GM21447 (cell line): ENCODE results near the gene PMP22.

Experiments
- ATAC-seq: cut with Tn5 transposase; IDR thresholded peaks from one replicate; pipeline ENCODE4 v1.9.1; 2021; ENCODE audit not compliant: unreplicated experiment

Gene PMP22

DNA sequence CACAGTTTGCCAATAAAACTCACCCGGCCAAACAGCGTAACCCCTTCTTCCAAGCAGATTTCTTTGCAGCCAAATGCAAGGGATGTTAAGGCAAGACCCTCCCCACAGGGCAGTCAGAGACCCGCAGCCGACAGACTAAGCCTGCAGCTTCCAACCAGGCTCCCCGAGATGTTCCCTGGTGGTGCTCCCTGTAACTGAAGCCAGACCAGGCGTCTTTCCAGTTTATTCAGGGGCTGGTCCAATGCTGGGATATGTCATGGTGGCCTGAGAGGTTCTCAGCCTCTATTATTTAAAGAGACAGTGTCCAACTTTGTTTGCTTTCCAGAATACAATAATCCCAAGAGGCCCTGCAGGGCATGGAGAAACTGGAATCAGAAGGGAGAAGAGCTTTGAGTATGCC is at the start of gene PMP22:
Gene PMP22, minus strand, starts transcription at position 196 of the 400 bp plus-strand sequence. CDS start 4,599 bp downstream, outside the sequence.
- ATAC-seq, result no peak

DNA sequence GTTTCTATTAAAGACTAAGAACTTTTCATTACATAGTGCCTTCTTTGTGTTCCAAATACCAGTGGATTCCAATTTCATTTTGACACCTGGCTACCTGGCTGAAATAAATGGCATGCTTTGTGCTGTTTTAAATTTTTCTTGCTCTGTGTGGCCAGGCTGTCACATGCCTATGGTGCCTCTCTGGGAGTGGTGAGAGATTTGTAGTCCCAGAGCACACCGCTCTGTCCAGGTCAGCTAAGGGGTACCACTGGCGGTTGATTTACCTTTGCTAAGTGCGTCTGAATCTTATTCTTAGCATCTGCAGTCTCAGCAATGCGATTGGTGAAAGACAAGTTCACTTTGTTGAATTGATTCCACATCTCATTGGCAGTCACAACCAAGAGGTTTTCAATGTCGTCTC is 46.9 kb upstream of the PMP22 start:
- ATAC-seq, result no peak

- ATAC-seq, result no peak
Measured at GRCh38 chr17:15309793-15310192, 44.7 kb upstream of the PMP22 start.

GRCh38 chr17:15309236-15309635 is 44.1 kb upstream of the PMP22 start:
- no peak for ATAC-seq

GRCh38 chr17:15308758-15309157 is 43.6 kb upstream of the PMP22 start:
- no peak for ATAC-seq

- no peak for ATAC-seq
Measured at GRCh38 chr17:15307710-15308111, 42.6 kb upstream of the PMP22 start.

DNA sequence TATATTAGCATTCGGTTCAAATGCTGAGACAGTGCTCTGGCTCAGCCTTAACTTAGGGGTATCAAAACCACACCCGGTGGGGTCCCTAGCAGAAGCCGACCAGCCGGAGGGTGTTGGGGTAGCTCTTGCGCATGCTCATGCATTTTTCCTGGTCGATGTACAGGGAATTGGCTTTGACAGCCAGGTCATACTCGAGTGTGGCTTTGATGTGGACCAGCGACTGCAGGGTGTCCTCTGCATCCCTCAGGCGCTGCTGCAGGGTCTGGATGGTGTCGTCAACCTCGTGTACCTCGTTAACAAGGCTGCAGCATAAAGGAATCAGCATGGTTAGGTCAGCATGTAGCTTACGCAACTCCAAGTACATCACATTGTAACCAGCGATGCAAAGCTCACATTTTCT is 38.7 kb upstream of the PMP22 start:
- ATAC-seq, result no peak

DNA sequence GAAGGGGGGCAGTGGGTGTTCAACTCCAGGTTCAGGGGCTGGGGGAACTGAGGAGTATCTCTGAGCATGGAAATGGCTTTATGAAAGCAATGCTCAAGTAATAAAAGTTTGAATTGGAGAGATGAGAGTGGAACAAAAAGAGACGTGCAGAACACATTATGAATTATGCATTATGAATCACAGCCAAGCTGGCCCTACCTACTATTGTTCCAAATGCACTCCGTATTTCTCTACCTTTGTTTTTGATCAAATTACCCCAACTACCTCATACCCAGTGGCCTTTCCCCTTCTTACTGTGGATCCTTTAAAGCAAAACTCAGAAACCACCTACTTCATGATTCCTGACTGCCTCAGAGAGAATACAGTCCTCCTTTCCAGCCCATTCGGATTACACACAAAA is 38.1 kb upstream of the PMP22 start:
- no peak for ATAC-seq

DNA sequence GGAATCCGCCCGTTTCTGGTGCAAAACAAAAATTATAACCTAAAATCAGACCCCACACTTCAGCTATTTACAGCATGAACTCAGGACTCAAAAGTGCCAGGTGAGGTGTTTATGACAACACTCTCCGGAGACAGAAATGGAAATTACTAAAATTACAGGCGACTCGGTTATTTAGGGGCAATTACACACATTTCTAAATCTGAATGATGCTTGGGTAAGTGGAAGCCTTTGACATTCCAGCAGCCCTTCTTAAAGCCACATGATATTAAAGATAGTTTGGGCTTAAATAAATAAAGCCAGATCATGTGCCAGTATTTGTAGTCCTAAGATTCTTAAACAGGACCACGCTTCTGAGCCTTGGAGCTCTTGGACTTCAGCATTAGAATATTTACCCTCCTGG is 36.7 kb upstream of the PMP22 start:
- no peak for ATAC-seq

DNA sequence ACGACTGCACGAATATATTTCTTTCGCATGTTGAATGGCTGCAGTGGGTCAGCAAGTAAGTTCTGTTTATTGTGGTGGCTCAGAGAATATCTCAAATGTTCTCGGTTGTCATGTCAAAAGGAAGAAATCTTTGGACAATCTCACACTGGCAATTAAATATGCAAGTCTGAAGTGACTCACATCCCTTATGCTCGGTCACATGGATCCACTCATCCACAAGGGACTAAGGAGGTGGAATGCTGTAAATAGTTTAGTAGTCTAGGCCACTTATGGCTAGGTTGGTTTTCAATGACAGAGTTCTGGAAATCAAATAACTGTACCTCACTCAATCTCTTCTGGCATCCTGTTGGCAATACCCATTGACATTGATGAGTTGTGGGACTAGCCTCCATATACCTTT is 33.0 kb upstream of the PMP22 start:
- ATAC-seq, result no peak

GRCh38 chr17:15293558-15293957 is 28.4 kb upstream of the PMP22 start:
- ATAC-seq, result no peak

DNA sequence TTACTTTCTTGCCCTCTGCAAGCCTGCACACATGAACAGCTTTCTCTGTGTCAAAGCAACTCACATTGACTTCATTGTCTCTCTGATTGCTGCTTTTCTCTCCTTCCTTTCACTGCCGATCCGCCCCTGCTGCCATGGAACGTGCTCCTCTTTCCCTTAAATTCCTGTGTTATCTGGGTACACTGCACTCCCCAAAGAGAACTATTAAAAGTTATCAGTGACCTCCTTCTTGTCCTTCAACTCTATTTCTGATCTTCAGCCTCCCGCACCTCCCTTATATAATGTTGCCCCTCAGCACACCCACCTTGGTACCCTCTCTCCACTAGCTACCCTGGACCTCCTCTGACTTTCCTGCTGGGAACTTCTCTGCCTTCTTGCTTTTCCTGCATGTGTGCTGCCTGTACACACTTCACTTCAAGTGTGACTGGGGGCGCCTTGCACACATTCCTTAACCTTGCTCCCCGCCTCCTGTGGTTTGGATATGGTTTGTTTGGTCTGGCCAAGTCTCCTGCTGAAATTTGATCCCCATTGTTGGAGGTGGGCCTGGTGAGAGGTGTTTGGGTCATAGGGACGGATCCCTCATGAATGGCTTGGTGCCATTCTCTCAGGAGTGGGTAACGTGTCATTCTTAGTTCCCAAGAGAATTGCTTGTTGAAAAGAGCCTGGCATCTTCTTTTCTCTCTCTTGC is 26.7 kb upstream of the PMP22 start:
- no peak for ATAC-seq

- no peak for ATAC-seq
Measured at GRCh38 chr17:15290605-15291004, 25.5 kb upstream of the PMP22 start.

DNA sequence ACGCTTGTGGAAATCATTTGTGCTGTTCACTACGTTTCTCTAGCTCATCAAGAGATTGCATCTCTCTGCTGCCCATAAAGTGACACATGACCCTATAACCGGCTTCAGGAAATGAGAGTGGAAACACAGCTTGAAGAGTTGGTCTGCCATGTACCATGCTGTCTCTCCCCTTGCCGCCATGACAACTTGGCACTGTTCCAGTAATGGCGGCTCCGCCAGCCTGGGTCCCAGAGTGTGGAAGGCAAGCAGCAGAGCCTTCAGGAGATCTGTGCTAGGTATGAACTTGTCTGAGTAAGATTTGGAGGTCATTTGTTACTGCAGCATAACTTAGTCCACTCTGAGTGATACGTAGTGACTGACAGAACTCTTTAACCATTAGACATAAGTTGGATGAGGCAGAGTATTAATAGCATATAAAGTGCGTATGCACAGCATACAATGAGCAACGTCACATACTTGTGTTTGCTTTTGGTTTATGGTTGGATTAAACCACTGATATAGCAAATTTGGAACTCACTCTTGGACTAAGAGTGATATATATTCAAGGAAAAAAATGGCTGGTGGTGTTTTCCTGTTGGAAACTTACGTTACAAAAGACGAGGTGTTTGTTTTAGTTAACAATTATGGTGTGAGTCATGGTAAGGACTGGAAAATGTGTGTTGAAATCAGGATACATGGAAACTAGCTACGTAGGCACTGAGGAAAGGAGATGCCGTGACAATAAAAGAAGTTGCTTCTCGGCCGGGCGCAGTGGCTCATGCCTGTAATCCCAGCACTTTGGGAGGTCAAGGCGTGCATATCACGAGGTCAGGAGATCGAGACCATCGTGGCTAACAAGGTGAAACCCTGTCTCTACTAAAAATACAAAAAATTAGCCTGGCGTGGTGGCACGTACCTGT is 24.4 kb upstream of the PMP22 start:
- no peak for ATAC-seq

GRCh38 chr17:15288859-15289258 is 23.7 kb upstream of the PMP22 start:
- ATAC-seq, result no peak

GRCh38 chr17:15287538-15288267 is 22.6 kb upstream of the PMP22 start:
- ATAC-seq, result no peak

DNA sequence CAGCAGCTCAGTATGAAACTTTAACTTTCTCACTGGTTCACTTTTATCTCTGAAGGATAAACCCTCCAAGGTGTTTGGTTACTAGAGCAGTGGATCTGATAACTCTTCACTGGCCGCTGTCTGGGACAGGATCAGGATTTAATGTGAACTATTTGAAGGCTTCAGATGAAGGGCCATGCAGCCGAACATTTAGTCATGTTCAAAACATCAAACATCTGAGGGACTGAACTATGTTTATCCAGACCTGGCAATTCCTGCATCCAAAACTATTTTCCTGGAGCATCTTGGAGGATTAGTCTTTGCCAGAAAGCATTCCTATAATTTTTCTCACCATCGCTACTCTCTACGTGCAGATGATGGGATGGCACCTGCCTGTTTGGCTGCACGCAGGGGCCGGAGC is 20.3 kb upstream of the PMP22 start:
- ATAC-seq, result no peak

DNA sequence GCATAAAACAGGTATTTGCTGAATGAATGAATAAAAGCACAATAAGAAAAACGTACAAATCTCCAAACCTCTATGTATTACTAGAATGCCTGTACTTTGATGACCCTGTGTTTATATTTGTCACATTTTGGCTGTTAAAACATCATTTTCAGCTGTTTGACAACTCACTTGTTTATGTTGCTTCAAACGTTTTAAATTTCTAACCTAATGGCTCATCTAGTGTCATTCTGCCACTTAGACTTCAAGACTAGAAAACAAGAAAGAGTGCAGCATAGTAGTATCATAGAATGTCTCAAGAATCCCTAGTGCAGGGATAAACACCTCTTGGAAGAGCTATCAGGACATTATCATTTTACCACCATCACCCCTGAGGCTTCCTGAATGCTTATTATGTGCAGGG is 19.4 kb upstream of the PMP22 start:
- ATAC-seq, result no peak

DNA sequence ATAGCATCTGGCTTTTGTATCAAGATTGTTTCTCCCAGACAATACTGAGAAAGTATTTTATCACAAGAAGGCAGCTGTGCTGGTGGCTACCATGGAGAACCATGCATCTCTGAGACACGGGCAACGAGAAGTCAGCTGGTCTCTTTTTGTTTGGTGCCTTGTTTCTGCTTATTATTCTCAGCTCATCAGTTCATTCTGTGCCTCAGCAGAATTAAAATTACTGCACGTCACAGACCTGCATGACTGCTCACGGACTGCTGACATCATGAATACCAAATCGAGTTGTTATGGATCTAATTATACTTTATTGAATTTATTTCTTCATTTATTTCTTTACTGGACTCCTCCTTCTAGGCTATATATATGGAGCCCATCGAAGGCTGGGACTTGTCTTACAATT is 19.0 kb upstream of the PMP22 start:
- ATAC-seq, result no peak

DNA sequence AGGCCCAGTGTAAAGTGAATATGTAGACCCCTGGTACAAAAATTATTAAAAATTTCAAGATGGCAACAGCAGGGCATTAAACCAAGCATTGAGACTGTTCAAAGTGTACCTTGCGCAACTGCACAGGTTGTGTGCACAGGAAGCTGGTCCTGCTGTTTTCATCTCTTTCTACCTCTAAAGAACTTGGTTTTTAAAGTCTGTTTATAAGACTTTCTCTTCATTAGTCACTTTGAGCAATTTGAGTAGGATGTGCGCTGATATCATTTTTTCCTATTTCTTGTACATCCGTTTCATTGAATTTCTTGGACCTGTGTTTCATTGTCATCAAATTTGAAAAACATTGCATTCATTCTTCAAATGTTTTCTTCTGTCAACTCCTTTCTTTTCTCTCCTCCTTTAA is 16.8 kb upstream of the PMP22 start:
- no peak for ATAC-seq

DNA sequence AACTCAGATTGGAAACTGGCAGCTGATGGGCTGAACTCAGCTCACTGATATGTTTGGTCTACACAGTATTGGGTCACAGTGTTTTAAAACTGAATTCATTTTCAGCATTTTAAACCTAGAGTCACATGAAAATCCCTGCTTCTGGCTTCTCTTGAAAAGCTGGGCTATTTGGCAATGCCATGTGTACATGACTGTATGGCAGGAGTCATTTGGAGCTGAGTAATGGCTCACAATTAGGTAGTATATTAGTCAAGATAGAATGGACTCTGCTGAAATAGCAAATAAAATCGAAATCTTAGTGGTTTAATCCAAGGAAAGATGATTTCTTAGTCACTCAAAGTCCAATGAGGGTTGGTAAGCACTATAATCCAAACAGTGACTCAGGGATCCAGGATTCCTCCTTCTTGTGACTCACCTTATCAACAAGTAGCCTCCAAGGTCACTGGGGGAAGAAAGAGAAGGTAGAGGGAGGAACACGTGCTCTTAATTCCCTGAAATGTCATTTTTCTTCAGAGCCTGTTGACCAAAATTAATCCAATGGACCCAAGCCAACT is 13.9 kb upstream of the PMP22 start:
- no peak for ATAC-seq
